Fibroblast of lung (primary cell): ENCODE data around the gene PPOX. TPM values are rescaled to one million over a fixed set of nuclear protein-coding genes. Genes with fewer than 3 reads are reported as not detected.
A peak's percentile ranks its signal among the peaks of the same experiment; 100 is the strongest.

Experiments used
- DNase-seq, 2 donors: peaks; one replicate each; pipeline versions ENCODE4 v3.0.0 to v3.0.0-alpha.2; 2010; ENCODE audit warnings: low read depth in 2 of 2
- H2AFZ ChIP-seq: 2 replicates; pipeline ENCODE4 v1.5.1; 2012; ENCODE audit warnings: low read length, control low read depth, inconsistent platforms
- H3K27ac ChIP-seq: 2 replicates; pipeline ENCODE4 v1.5.1; 2011; ENCODE audit warnings: low read length, control low read depth; ENCODE audit not compliant: insufficient read depth
- H3K27me3 ChIP-seq: 2 replicates; pipeline ENCODE4 v1.5.1; 2011; ENCODE audit warnings: mild to moderate bottlenecking, low read length; ENCODE audit not compliant: control insufficient read depth, insufficient read depth
- H3K36me3 ChIP-seq: 2 replicates; pipeline ENCODE4 v1.5.1; 2011; ENCODE audit warnings: low read length; ENCODE audit not compliant: control insufficient read depth, insufficient read depth
- H3K4me1 ChIP-seq: 2 replicates; pipeline ENCODE4 v1.5.1; 2011; ENCODE audit warnings: low read length; ENCODE audit not compliant: control insufficient read depth, insufficient read depth; ENCODE audit errors: extremely low read depth
- H3K4me2 ChIP-seq: 2 replicates; pipeline ENCODE4 v1.5.1; 2011; ENCODE audit warnings: low read length, control low read depth; ENCODE audit not compliant: insufficient read depth; ENCODE audit errors: extremely low read depth
- H3K4me3 ChIP-seq, 4 experiments: fragments of 200-600 bp in 1 of 4; sonication (generic) in 1 of 4; replicated peaks in 1 of 4; 2 replicates each; pipeline ENCODE4 v1.5.1; 2011 to 2016; ENCODE audit warnings: low read length in 4 of 4, low read depth in 3 of 4, mild to moderate bottlenecking in 3 of 4, control low read depth in 2 of 4, inconsistent platforms in 1 of 4, mixed read lengths in 1 of 4; ENCODE audit not compliant: insufficient read depth in 1 of 4; ENCODE audit errors: control extremely low read depth in 1 of 4
- H3K79me2 ChIP-seq: 2 replicates; pipeline ENCODE4 v1.5.1; 2012; ENCODE audit warnings: mild to moderate bottlenecking, low read length, inconsistent platforms; ENCODE audit not compliant: control insufficient read depth, insufficient read depth
- H3K9ac ChIP-seq: 2 replicates; pipeline ENCODE4 v1.5.1; 2011; ENCODE audit warnings: mild to moderate bottlenecking, low read length, control low read depth; ENCODE audit not compliant: insufficient read depth
- H3K9me3 ChIP-seq: 2 replicates; pipeline ENCODE4 v1.5.1; 2012; ENCODE audit warnings: low read depth, low read length; ENCODE audit not compliant: control insufficient read depth, insufficient read depth
- H4K20me1 ChIP-seq: 2 replicates; pipeline ENCODE4 v1.5.1; 2011; ENCODE audit warnings: low read length; ENCODE audit not compliant: control insufficient read depth, insufficient read depth; ENCODE audit errors: extremely low read depth
- EZH2 ChIP-seq: IDR thresholded peaks from 2 replicates; pipeline ENCODE4 v1.5.1; 2012; ENCODE audit warnings: low read length, control low read depth, mild to moderate bottlenecking; ENCODE audit errors: missing control alignments
- polyA plus RNA-seq, 2 donors: library from polyadenylated mRNA; depleted of rRNA in 1 of 2; stranded (reverse) in 1 of 2; unstranded in 1 of 2; fragments of >200 nt; gene quantifications; 2 replicates each; pipeline ENCODE4 v1.2.1, GENCODE V29; 2011 to 2012; ENCODE audit warnings: missing spikeins in 1 of 2
- total RNA-seq: library from RNA; depleted of rRNA; stranded (reverse); fragments of >200 nt; gene quantifications from 2 replicates; pipeline ENCODE4 v1.2.1, GENCODE V29; 2014
- TF ChIP-seq, protein P1 (sequence below), 2 donors: IDR thresholded peaks in 1 of 2; conservative IDR thresholded peaks in 1 of 2; 1 replicate in 1 of 2; 2 replicates in 1 of 2; pipeline ENCODE4 v1.5.1; 2011 to 2012; ENCODE audit warnings: low read length in 2 of 2, control low read depth in 1 of 2, inconsistent platforms in 1 of 2, low read depth in 1 of 2, mild to moderate bottlenecking in 1 of 2

PPOX gene
- total and polyA plus RNA-seq, 2 donors (not counting 1 experiment from before 2014, with no cell fraction given) = 5.6 to 12.2 TPM

DNA sequence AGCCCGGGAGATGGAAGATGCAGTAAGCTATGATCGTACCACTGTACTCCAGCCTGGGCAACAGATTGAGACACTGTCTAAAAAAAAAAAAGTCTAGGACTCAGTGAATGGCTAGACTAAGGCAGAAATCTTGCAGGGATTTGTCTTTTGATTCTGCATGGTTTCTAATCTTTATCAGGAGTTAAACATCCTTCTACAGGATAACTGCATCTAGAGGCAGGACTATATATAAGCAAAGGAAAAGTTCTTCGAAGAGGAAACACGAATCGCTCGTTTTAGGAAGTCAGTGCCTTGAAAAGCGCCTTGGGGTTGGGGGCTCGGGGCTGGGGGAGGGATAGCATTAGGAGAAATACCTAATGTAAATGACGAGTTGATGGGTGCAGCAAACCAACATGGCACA, 13.1 kb upstream of the PPOX start:
- no peaks in the 10 kb centered on the region for H3K4me1 ChIP-seq
- no peaks in the 10 kb centered on the region for H3K9me3 ChIP-seq
- peaks cover 8% of the 10 kb centered on the region for H3K36me3 ChIP-seq
- H3K4me2 ChIP-seq = peak overlapping the region; percentile 28
- H3K79me2 ChIP-seq = peaks cover 1% of the 10 kb centered on the region
- DNase-seq = no peak
- H4K20me1 ChIP-seq = no peaks in the 10 kb centered on the region
- H3K4me3 ChIP-seq = peak overlapping the region; percentile 87 to 99 (median 96)
- H3K27ac ChIP-seq = peak overlapping the region; percentile 100
- no peak overlapping the region for H3K9ac ChIP-seq
- TF ChIP-seq, protein P1, sequence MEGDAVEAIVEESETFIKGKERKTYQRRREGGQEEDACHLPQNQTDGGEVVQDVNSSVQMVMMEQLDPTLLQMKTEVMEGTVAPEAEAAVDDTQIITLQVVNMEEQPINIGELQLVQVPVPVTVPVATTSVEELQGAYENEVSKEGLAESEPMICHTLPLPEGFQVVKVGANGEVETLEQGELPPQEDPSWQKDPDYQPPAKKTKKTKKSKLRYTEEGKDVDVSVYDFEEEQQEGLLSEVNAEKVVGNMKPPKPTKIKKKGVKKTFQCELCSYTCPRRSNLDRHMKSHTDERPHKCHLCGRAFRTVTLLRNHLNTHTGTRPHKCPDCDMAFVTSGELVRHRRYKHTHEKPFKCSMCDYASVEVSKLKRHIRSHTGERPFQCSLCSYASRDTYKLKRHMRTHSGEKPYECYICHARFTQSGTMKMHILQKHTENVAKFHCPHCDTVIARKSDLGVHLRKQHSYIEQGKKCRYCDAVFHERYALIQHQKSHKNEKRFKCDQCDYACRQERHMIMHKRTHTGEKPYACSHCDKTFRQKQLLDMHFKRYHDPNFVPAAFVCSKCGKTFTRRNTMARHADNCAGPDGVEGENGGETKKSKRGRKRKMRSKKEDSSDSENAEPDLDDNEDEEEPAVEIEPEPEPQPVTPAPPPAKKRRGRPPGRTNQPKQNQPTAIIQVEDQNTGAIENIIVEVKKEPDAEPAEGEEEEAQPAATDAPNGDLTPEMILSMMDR (conservative IDR thresholded peaks at IDR 0.05 in 1 of 2, IDR thresholded peaks at IDR 0.05 in 1 of 2; ENCODE audit: low read depth in 1 of 2, low read length in 2 of 2) = no peak
- no peak for TF ChIP-seq EZH2
- H2AFZ ChIP-seq = peak overlapping the region; percentile 40
- no peaks in the 10 kb centered on the region for H3K27me3 ChIP-seq

DNA sequence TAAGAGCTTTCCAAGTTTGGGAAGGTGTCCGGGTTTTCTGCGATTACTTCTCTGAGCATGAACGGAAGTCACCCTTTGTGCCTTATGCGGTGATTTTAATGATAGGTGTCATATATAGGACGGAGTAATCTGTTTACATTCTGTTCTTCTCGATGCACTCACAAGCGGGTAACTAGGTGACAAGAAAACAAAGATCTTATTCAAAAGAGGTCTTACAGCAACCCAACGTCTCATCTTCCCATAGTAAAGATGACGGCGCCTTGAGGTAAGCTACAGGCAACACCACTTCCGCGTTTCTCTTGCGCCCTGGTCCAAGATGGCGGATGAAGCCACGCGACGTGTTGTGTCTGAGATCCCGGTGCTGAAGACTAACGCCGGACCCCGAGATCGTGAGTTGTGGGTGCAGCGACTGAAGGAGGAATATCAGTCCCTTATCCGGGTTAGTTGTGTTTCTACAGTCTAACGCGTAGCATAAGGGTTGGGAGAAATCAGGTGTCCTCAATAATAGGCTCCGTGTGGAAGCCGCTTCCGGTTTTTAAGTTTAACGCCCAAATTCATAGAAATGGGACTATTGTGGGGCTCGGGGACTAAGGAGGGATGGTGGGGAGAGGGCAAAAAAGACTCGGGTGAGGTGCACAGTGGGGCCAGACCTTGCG, 12.4 kb upstream of the PPOX start, which contains the start of gene UFC1:
Gene UFC1, plus strand, starts transcription at position 297 of the 656 bp plus-strand sequence. Its CDS starts 20 bp downstream, at position 317.
- peak; percentile 92 to 94 for DNase-seq

DNA sequence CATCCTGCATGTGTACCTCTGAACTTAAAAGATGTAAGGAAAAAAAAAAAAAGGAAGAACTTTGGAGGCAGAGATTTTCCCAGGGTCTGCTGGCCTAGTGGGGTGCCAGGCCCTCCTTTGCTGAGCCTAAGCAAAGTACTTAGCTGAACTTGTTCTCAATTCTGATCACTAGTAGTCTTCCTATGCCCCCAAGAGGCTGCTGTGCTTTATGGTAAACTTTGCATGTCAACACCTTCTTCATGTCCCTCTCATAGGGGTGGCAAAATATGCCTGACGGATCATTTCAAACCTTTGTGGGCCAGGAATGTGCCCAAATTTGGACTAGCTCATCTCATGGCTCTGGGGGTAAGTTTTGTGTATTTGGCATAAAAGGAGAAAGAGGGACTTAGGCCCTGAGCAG, 8.4 kb upstream of the PPOX start:
- H3K9me3 ChIP-seq = no peaks in the 10 kb centered on the region
- no peak overlapping the region for H3K9ac ChIP-seq
- no peak overlapping the region for H3K4me2 ChIP-seq
- peaks cover 7% of the 10 kb centered on the region for H3K4me1 ChIP-seq
- H3K27me3 ChIP-seq = no peaks in the 10 kb centered on the region
- no peak for DNase-seq
- H3K27ac ChIP-seq = no peak overlapping the region
- H3K79me2 ChIP-seq = peaks cover 17% of the 10 kb centered on the region
- no peaks in the 10 kb centered on the region for H4K20me1 ChIP-seq
- no peak for TF ChIP-seq EZH2
- TF ChIP-seq, protein P1 (conservative IDR thresholded peaks at IDR 0.05 in 1 of 2, IDR thresholded peaks at IDR 0.05 in 1 of 2; ENCODE audit: low read depth in 1 of 2, low read length in 2 of 2) = no peak
- H2AFZ ChIP-seq = no peak overlapping the region
- peaks cover 20% of the 10 kb centered on the region for H3K36me3 ChIP-seq
- no peak overlapping the region for H3K4me3 ChIP-seq

More for the DNA sequence above, 12.4 kb upstream of the PPOX start, which contains the start of gene UFC1:
- H3K36me3 ChIP-seq = peaks cover 8% of the 10 kb centered on the region
- H3K4me2 ChIP-seq = peak within 1 kb of the TSS; percentile 83
- H3K27me3 ChIP-seq = no peaks in the 10 kb centered on the region
- no peaks in the 10 kb centered on the region for H3K4me1 ChIP-seq
- H3K79me2 ChIP-seq = peaks cover 1% of the 10 kb centered on the region
- no peaks in the 10 kb centered on the region for H4K20me1 ChIP-seq
- peak within 1 kb of the TSS; percentile 87 to 99 (median 96) for H3K4me3 ChIP-seq
- peak within 1 kb of the TSS; percentile 99 for H2AFZ ChIP-seq
- no peaks in the 10 kb centered on the region for H3K9me3 ChIP-seq
- peak within 1 kb of the TSS; percentile 99 for H3K9ac ChIP-seq
- TF ChIP-seq EZH2 = no peak
- TF ChIP-seq, protein P1 (conservative IDR thresholded peaks at IDR 0.05 in 1 of 2, IDR thresholded peaks at IDR 0.05 in 1 of 2; ENCODE audit: low read depth in 1 of 2, low read length in 2 of 2) = no peak
- peak within 1 kb of the TSS; percentile 100 for H3K27ac ChIP-seq
